ENCODE data around the gene MAX.
"Not testable (repeated sequence)": the region's sequence is repeated elsewhere in the genome, so short reads cannot be mapped to it uniquely, and the experiment has no call there.

Gene MAX

DNA sequence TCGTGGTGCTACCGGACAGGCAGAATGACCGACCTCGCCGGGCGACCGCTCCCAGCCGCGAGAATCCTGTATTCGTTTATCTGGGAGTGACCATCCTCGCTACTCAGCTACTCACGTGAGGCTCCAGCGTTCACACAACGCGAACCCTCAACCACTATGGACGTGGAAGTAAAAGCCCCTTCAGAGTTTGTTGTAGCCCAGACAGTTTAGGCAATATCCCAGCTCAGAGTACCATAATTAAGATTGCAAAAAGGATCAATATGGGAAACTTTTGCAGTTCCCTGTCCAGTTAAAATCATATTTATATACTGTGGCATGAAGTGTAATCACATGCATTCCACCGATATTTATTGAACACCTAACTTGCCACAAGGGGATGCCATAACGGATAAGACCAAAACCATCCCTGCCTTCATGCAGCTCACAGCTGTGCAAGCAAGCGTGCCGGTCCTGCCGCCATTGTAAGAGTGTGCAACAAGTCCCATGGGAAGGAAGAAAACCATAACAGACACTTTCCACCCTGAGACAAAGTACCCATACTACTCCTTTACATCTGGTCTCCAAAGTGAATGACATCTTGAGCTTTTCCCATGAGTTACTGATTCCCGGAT is 938 bp upstream of the MAX start:
- peak; percentile 71 for DNase-seq

DNA sequence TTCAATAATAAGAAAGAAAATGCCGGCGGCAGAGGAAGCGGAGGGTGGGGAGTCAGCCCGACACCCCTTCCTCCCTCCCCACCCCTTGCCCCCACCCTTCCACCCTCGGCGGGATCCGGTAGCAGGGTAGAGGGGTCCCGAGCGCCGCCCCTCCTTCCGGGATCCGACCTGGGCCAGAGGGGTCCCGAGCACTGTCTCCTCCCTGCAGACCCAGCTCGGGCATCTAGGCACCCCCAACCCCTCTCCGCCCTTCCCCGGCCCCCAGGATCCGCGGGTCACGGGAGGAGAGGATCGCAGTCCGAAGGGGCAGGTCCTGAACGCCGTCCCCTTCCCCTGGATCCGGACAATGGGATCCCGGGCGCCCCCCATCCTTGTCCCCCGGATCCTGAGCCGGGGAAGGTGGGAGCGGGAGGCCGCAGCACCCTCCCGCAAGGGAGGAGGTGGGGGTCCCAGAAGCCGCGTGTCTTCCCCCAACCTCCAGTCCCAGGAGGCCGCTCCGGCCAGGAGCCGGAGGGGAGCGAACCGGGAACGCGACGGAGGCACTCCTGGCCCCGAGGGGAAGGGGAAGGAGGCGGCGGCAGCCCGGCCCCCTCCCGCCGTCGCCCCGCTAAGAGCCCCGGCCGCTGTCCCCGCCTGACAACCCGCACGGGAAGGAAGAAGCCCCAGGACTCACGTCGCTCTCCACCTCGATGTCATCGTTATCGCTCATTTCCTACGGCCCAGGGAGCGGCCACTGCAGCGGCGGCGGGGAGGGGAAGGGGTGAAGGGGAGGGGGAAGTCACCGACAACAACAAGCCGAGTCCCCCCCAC is 481 bp downstream of the MAX start:
- no peak for DNase-seq

DNA sequence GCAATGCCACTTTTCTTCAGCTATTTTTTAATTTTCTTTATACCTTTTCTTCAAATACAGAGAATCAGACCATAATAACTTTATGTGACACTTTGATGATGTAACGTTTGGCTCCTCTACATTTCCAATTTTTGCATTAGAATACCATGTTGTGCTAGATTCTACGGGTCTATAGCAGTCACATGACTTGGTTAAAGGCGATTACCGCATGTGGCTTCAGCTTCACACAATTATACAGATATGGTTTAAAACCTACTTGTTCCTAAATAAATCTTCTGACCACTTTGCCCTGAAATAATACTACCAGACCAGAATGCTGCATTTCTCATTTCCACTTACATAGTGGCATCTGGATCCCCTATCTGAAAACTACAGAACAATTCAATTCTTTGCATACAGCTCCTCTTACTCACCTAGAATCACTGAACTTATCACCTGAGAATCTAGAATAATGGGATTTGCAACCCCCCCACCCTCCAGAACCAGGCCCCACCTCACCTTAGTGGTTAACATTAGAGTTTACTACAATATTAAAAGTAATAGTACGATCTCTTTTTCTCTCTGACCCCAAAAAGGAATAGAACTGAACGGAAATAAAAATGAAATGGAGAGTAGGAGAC is 1.3 kb downstream of the MAX start:
- DNase-seq = no peak

DNA sequence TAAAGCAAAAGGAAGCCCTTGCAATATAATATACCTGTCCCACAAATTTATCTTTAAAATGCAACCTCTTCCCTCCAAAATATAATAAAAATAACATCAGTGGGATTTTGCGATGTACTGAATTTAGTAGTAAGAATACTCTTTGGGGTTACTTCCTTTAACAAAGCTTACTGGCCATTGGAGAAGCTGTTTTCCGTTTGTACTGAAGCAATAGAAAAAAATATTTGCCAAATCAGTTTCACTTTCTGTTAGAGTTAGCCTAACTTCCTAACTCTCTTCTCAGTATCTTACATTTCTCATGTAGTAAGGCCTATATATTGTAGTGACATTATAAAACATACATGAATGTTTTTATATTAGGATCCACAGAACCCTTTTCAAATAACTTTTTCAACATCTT is 3.7 kb downstream of the MAX start:
- no peak for DNase-seq

DNA sequence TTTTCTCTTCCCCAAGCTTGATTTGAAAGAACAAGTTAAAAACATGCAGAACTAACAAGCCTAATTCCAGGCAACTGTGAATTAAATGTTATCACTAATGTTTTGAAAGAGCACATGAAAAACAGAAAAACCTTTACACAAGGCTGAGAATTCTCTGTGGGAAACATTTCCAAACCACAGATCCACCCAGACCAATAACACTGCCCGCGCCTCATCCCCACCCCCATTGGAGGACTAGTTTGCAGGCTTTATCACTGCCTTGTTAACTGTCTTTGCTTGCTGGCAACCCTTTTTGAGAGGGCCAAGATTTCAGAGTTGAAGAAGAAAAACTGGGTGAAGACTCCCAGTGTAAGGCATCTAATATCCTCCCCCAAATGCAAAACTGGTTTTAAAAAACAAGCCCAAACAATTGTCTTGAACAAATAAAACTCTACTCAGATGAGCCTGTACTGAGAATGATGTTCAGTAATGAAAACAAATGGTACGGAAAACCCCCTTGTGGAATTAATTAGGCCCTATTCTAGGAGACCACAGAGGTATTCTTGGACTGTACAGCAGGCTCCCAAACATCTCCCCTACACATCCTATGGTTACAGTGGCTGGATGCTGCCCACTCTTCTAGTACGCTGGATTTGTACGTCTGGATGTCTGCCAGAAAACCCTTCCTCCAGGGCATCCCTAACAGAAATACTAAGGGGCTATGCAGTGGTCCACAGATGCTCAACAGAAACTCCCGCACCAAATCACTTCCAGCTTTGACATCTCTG is 5.8 kb downstream of the MAX start:
- DNase-seq = no peak

DNA sequence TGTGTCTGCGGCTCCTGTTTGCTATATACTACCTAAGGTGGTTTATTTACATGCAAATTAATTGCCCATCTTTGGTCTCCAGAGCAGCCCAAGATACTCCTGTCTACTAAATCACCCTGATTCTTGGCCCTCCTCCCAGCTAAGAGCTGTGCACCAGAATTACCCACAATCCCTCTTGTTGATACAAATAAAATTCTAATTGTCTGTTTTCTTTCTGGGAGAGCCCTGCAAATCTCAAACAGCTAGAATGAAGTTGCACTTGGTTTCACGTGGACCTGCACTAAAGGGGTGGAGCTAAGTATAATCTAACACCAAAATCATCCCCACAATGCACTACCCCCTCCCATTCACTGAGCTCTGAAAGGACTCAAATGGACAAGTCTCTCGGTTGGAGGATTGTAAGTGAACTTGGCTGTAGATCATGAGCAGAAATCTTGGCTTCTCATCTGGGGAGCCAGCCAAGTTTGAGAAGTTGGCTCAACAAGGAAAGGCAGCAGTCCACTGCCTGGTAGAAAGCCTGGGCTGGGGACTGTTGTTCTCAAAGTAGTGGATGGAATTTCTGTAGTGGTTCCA is 6.6 kb downstream of the MAX start:
- no peak for DNase-seq

DNA sequence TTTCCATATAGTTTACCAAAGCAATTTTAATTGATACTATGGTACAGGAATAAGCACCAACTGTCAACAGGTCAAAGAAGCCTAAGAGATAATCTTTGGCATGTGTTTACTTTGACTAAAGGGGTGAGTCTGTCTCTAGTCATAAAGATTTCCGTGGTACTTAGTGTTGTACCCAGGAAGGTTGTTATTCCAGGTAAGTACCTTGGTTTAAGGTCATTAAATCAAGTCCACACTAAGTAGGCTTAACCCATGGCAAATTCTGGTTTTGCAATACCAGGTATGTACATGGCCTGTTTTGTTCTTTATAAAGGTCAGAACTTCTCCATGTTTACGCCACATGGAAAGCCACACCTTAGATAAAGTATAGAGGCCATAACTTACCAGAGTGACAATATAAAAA is 10.0 kb downstream of the MAX start:
- no peak for DNase-seq

DNA sequence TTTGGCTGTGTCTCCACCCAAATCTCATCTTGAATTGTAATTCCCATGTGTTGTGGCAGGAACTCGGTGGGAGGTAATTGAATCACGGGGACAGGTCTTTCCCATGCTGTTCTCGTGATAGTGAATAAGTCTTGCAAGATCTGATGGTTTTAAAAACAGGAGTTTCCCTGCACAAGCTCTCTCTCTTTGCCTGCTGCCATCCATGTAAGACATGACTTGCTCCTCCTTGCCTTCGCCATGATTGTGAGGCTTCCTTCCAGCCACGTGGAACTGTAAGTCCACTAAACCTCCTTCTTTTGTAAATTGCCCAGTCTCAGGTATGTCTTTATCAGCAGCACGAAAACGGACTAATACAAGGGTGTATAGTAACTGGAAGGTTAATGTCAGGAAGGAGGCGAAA is 14.5 kb downstream of the MAX start:
- not testable (repeated sequence) for DNase-seq

DNA sequence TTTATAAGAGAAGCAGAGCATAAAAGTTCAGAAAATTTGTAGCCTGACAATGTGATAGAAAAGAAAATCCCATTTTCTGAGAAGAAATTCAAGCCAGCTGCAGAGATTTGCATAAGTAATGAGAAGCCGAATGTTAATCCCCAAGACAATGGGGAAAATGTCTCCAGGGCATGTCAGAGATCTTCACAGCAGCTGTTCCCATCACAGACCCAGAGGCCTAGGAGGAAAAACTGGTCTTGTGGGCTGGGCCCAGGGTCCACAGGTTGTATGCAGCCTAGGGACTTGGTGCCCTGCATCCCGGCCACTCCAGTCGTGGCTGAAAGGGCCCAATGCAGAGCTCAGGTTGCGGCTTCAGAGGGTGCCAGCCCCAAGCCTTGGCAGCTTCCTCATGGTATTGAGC is 15.6 kb downstream of the MAX start:
- not testable (repeated sequence) for DNase-seq

DNA sequence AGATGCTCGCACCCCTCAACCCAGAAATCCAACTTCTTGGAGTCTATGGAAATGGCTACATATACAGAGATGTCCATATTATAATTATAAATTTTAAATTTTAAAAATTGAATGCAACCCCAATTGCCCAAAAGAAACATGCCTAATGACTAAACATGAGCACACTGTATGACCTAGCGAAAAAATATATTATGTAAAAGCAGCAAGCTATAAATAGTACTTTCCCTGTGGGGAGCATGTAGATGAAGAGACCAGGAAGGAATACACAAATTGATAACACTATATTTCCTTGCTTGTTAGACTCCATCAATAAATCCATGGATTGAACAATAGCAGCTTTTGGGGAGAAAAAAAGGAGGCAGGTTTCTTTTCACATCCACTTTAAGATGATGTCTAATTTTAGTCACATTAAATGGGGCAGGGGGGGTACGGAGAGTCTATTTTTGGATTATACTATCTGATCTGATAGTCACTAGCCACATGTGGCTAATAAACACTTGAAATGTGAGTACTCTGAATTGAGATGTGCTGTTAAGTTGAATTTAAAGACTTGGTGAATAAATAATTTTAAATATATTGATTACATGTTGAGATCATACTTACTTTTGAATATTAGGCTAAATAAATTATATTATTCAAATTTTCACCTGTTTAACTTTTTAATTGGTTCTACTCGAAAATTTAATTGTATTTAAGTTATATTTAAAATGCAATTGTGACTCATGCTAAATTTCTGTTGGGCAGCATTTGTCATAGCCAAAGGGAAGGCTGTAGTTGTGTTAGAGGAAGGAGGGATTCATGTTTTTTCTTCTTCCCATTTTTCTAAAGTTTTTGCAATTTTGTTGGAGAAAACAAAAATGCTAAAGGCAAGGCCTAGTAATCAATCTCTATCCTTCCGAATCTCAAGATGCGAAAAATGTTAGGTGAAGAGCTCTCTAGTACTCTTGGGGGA is 17.5 kb downstream of the MAX start:
- no peak for DNase-seq

DNA sequence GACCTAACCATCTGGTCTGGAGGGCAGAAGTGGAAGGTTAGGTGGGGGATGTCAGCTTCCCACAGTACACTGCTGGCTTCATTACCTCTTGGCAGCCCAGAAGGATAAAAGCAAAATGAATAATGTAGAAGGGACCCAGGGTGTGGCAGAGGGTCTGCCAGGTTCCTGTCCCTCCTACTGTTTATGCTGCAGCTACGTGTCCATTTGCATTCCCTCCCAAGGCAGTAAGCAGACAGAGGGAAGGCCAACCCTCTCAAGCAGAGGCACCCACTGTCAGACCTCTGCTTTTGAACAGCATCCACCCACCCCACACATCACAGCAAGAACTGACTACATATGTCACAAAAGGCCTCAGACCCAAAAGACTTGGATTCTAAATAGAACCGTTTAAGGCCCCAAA is 19.4 kb downstream of the MAX start:
- DNase-seq = no peak

DNA sequence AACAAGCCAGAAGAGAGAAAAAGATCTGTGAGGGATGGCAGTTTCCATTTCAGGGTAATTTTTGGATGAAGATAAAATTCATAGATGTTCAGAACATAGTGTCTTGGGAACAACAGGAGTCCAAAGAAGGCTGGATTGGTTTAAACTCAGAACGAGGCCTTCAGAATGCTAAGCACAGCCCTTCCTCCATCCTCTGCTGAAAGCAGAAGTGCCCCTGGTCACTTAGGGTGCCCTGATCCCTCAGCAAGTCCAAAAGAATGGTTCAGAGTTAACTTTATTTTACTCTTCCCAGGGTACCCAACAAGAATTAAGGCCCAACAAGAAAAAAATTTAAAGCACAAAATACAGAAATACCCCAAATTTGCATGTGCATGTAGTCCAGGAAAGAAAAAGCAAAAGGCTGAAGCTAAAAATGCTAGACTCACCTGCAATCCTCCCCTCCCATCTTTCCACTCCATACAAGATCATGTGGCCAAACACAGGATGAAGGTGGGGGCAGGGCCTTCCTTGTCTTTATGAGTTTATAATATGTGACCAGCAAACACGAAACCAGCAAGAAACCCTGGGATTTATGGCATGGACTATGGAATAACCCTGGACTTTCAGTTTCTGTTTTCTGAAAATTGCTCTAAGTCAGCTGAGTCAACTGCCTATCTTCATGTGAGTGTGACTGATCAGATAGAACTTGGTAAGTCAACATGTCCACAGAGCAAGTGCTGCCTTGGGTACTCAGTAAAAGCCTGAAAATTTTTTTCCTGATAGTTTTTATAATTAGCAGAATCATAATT is 21.2 kb downstream of the MAX start:
- DNase-seq = no peak

DNA sequence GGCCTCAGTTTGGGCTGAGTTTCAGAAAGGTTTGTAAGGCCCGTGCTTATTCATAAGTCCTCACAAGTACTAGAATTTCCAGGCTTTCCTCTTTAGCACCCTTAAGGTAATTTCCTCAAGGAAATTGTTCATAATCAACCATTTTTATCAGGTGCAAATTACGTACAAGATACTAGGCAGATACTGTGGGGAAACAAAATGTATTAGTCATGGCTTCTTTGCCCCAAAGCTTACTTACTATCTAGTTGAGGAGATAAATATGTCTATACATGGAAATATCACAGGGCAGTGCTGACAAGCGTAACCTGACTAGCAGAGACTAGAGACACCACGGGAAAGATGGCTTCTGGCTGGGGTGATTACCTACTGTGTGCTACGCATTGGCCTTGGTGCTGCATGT is 22.5 kb downstream of the MAX start:
- no peak for DNase-seq

DNA sequence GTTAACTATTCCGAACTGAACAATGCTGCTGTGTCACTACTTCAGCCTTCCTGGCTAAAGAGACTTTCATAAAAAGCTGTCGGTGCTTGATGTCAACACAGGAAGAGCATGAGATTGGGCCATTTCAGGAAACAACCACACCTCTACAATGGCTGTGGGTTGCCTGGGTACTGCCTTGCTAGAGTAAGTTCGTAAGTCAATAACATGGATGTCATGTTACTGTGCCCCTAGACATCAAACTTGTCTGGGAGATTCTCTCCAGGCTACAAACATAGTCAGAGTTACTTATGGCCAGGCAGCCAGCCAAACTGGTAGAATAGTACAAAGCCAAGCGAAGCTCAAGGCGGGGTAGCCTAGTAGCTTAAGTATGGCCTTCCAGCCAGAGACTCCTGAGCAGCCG is 23.1 kb downstream of the MAX start:
- DNase-seq = no peak

DNA sequence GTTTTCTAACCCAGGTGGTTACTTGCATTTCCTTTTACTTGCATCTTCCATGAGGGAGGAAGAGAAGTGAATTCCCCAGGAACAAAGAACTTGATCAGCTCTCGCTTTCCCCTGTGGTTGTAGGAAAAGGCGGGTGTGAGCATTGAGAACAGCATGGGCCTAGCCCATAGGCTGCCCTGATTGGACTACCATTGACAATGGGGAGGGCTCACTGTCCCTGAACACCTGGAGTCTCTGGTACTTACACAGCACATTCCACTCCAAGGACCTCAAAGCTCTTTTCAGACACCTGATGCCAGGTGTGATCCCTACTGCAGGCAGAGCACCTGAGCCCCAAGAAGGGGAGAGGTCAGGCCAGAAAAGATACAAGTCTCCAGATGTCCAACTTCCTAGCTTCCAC is 25.0 kb downstream of the MAX start:
- no peak for DNase-seq

DNA sequence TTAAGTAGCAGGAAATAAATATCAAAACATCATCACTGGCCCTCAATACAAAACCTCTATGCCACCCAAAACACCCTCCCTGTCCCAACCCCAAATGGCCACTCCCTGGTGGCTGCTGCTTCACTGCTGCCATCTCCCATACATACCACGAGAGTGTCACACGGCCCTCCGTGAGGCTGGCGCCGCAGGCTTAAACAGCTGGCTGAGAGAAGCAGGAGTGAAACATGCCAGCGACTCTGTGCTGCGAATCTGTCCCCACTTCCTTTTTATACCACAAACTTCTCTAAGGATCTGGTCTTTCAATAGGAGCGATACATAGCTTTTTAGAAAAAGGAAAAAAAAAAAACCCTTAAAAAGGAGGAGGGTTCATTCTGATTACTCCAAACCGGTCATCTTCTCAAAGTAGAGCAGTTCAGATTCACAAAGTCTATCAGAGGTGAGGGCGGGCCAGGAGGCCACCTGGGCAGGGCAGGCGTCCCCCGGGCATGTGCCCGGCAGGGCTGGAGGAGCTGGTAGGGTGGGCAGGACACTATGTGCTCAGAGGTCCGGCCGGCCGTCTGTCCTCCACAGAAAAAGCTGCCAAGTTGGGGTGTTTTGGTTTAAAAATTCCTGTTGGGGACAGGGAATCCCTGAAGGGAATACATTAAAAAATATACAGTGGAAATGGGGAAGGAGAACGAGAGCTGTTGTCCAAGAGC is 26.5 kb downstream of the MAX start:
- no peak for DNase-seq

DNA sequence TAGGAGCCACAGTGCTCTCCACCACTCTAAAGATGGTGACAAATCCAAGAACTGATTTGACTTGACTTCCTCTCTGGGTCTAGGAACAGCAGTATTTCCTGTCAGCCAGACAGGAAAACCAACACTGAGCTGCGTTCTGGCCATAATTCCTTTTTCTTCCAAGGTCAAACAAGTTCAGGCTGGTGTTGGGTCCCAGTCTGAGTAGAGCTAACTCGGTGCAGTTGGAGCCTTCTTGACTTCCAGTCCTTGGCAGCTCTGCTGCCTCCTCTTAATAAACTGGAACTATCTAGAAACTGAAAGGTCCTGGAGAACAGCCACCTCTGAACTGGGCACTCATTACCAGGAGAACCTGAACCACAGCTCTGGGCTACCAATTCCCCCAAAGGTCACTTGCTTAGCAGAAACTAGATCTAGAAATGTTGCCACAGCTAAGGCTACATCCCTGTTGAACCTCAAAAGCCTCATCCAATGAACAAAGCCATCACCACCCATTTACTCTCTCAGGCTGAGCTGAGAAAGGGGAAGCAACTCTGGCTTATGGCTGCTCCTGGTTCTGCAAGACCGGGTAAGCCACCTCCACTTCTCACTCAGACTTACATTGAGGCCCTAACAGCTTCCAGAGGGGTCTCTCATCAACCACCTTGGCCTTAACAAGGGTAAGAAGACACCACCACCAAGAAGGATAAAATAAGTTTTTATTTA is 27.7 kb downstream of the MAX start:
- no peak for DNase-seq

DNA sequence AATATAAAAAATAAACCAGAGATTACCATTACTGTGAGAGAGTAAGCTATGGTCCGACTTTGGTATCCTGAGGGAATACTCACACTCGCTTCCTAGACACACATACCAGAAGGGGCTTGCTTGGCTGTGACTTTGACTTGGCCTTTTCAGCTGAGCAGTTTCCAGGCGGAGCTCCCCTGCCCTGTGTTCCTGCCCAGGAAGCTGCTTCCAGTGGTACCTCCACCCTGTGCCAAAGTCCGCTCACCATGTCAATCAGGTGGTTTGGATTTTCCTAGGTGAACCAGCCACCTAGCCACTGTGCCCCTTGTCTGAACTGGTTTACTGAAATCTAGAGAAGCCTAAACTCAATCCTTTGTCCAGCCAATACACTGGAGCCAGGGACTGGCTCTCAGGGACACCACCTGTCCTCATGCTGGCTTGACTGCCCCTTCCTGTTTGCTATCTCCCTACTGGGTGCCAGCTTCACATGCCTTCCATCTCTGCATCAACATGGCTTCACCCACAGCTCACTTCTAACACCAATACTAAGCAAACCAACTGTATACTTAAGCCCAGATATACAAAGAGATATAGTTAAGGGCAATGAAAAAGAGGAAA is 28.6 kb downstream of the MAX start:
- no peak for DNase-seq

DNA sequence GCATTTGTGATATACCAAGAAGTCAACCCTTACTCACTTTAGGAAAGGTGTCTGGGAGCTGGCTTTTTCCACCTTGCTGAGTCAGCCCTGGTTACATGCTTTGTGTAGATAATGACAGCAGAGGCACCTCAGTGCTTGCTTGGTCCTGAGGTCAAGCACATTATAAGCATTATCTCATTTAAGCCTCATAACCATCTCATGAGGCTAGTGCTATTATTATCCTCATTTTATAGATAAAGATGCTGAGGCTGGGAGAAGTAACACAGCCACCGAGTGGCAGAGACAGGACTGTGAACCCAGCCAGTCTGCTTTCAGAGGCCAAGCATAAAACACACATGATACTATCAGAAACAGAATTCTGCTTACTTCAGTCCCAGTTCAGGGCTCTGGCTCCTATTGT is 29.4 kb downstream of the MAX start:
- DNase-seq = no peak

DNA sequence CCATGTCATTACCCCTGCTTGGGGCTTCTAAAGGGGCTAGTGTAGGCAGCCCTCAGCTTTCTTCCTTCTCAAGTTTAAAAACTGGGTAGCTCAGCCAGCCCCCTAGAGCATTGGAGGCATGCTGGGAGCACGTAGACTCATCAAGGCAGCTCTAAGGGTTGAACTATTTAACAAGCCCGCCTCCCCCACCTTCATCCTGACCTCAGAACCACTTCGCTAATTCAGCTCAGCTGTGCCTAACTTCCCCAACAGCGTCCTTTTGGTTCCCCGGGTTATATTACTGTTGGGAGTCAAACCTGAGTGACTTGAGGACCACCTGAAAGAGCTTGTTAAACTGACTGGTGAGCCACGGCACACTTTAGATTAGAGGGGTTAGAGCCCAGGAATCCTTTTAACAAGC is 30.1 kb downstream of the MAX start:
- no peak for DNase-seq

Measured in NCI-H146 (cell line).